ENCODE results near the gene AP1S2. TPM values are rescaled to one million over a fixed set of nuclear protein-coding genes. Genes with fewer than 3 reads are reported as not detected.

The AP1S2 gene
- total and polyA plus RNA-seq, 10 of the 15 experiments (the other 5 are each of a cell fraction or from before 2014, with no cell fraction given): 25.6 to 105 (median 50.7) TPM

DNA sequence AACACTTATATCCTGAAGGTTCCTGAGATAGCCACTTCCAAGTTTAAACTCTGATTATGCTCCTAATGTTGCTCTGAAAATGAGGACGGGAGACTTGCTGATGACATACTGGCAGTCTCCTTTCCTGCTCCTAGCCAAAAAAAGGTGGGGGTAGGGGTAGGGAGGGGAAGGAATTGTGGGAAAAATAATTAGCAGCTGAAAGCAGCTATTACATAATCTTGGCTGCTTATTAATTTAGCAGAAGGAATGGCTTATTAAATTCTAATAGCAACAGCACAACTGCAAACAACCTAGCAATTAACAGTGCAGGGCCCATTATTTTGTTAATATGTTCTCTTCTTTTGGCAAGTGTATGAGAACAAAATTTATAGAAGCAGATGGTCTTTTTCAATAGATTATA lies 2.0 kb upstream of the AP1S2 start:
- H3K9me3 ChIP-seq (replicated peaks; ENCODE audit: control insufficient read depth, insufficient read depth, low read length): no peaks in the 10 kb centered on the region
- WGBS (ENCODE audit: insufficient coverage, insufficient replicate concordance, low lambda C conversion rate, missing lambda C conversion rate): 57% methylated on average over 1 of the region's 1 CpG
- ChIA-PET CTCF (interaction anchor here (0.6 to 1.8 kb wide), 5 partner anchors 26 to 283 kb away, joined by 3 to 6 read pairs (median 4); no protein-coding TSS in a partner anchor), POLR2A (interaction anchor here (2.9 kb wide), 1 partner anchor 66 kb away, joined by 18 read pairs; the partner anchor contains the start of gene ZRSR2), SMC1A (ENCODE audit: uncharacterized antibody, unreplicated experiment) (interaction anchor here (1.0 to 3.0 kb wide), 7 partner anchors 9 to 281 kb away, joined by 3 to 16 read pairs (median 7); no protein-coding TSS in a partner anchor), RAD21 (ENCODE audit: unreplicated experiment) (interaction anchor here (0.5 to 3.1 kb wide), 4 partner anchors 9 to 93 kb away, joined by 3 to 20 read pairs (median 3); no protein-coding TSS in a partner anchor)
- H3K4me3 ChIP-seq: 0 out of 2 replicates have a peak overlapping the region, but pooled peaks have one; percentile 31
- ATAC-seq (no peak), FAIRE-seq (no peak), DNase-seq (ENCODE audit: low read depth, low spot score) (no peak)
- in situ Hi-C loops (cut with MboI): no loop called here
- intact Hi-C loops (cut with micrococcal nuclease; ENCODE audit: unreplicated experiment): loop anchor here (10.0 kb wide), 1 partner anchor 358 kb away; no protein-coding TSS in a partner anchor
- BruUV-seq (replicated peaks): no TSS peak
- peak overlapping the region; percentile 94 for H2AFZ ChIP-seq (ENCODE audit: control insufficient read depth, low read depth, low read length)
- peak overlapping the region; percentile 53 for H3K9ac ChIP-seq (ENCODE audit: control insufficient read depth, insufficient read depth, low read length)
- H3K27me3 ChIP-seq (replicated peaks in 1 of 2; ENCODE audit: control insufficient read depth in 2 of 2, insufficient read depth in 2 of 2, low read length in 1 of 2): no peaks in the 10 kb centered on the region
- no peak for TF ChIP-seq CHD2 (IDR thresholded peaks at IDR 0.05; ENCODE audit: borderline replicate concordance, low read depth, low read length)
- TF ChIP-seq SPI1 (IDR thresholded peaks at IDR 0.05; ENCODE audit: borderline replicate concordance, insufficient read depth, low read depth, low read length): no peak
- no peak for TF ChIP-seq IKZF1 (conservative IDR thresholded peaks at IDR 0.05)
- no peak for TF ChIP-seq NFIC (IDR thresholded peaks at IDR 0.05; ENCODE audit: low read depth, low read length)
- TF ChIP-seq HDGF (IDR thresholded peaks at IDR 0.05): no peak
- TF ChIP-seq SIX5 (IDR thresholded peaks at IDR 0.05; ENCODE audit: low read depth, low read length, severe bottlenecking): no peak
- TF ChIP-seq, protein P1, sequence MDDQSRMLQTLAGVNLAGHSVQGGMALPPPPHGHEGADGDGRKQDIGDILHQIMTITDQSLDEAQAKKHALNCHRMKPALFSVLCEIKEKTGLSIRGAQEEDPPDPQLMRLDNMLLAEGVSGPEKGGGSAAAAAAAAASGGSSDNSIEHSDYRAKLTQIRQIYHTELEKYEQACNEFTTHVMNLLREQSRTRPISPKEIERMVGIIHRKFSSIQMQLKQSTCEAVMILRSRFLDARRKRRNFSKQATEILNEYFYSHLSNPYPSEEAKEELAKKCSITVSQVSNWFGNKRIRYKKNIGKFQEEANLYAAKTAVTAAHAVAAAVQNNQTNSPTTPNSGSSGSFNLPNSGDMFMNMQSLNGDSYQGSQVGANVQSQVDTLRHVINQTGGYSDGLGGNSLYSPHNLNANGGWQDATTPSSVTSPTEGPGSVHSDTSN (IDR thresholded peaks at IDR 0.05; ENCODE audit: insufficient replicate concordance, low read depth, low read length): no peak
- no peak for TF ChIP-seq SREBF2 (IDR thresholded peaks at IDR 0.05; ENCODE audit: low read length)
- TF ChIP-seq CBFB (IDR thresholded peaks at IDR 0.05; ENCODE audit: low read depth): no peak
- no peak for TF ChIP-seq NFYA (IDR thresholded peaks at IDR 0.05; ENCODE audit: borderline replicate concordance, low read depth, low read length)
- TF ChIP-seq TCF3 (IDR thresholded peaks at IDR 0.05; ENCODE audit: borderline replicate concordance, insufficient read depth, low read depth, low read length): no peak
- no peak for TF ChIP-seq TCF7 (IDR thresholded peaks at IDR 0.05; ENCODE audit: borderline replicate concordance)
- H3K4me2 ChIP-seq (ENCODE audit: control insufficient read depth, insufficient read depth): peak overlapping the region; percentile 80
- H3K79me2 ChIP-seq (ENCODE audit: control insufficient read depth, insufficient read depth, low read length): peaks cover 18% of the 10 kb centered on the region
- H3K4me1 ChIP-seq (ENCODE audit: control insufficient read depth, insufficient read depth, low read length): 0 out of 2 replicates have a peak, but pooled peaks cover 3% of the 10 kb centered on the region
- H3K27ac ChIP-seq (ENCODE audit: control insufficient read depth, insufficient read depth): peak overlapping the region; percentile 90
- no peaks in the 10 kb centered on the region for H4K20me1 ChIP-seq (ENCODE audit: control insufficient read depth, insufficient read depth)
- no peaks in the 10 kb centered on the region for H3K36me3 ChIP-seq (ENCODE audit: control insufficient read depth in 2 of 2, insufficient read depth in 2 of 2, low read length in 1 of 2)

Data from GM12878 (cell line).